GM19025 (cell line): ENCODE measurements around the gene TIMM21.

Experiments used
- ATAC-seq: cut with Tn5 transposase; IDR thresholded peaks from one replicate; pipeline ENCODE4 v1.9.1; 2021; ENCODE audit warnings: mild to moderate bottlenecking, low read depth, moderate library complexity; ENCODE audit not compliant: unreplicated experiment

Gene TIMM21

GRCh38 chr18:74185860-74186259, 37.5 kb downstream of the TIMM21 start:
- no peak for ATAC-seq

- ATAC-seq, result no peak
Measured at GRCh38 chr18:74186661-74187060, 38.3 kb downstream of the TIMM21 start.

- no peak for ATAC-seq
Measured at GRCh38 chr18:74190086-74190485, 41.8 kb downstream of the TIMM21 start.

DNA sequence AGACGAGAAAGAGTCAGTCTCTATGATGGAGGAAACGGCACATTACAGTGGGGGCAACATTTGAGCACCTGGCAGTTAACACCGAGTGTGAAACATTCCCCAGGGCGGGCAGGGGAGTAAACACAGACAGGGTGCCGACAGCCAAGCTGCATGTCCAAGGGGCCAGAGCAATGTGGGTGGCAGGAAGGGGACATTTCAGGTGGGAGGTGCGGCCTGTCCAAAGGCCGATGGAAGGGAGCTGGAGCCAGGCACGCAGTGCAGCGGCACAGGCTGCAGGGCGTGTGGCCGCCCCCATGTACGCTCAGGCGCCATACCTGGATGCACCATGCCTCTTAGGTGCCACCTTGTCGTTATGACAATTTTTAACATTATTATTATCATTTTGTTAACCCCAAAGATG, 43.3 kb downstream of the TIMM21 start:
- ATAC-seq, result no peak

- ATAC-seq, result no peak
Measured at GRCh38 chr18:74194691-74195090, 46.4 kb downstream of the TIMM21 start.

DNA sequence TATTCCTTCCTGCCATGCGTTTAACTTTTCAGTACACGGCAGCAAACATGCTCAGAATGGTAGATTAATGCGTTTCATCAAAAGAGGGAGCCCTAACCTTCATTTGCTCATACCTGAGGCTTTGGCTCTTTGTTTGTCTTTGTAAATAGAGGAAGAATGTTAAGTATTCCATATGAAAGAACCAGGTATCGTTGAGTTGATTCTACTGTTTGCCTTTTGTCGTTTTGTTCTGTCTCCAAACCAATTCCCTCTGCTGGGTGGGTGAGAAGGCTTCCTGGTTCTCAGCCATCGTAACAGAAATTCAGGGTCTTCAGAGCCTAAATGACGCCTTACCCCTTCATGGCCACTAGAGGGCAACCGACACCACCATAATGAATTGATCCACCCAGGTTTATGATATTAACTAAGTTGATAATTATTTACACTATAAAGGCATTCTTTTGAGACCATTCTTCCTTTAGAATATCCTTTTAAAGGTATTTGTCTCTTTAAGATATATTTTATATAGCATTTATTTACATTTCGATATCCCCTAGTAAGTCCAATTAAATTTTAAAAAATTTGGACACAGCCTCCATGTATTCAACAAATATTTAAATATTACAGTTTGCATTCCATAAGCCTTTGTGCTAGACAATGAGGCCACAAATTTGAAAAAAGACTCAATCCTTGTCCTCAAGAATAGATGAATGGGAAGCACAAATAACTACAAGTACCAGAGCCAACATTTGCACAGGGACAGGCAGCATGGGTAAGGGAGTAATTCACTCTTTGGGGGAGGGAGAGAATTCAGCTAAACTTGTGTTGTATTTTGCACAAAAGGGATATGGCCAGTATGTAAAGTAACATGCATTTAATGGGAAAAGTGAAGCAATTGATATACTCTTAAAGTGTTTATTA, 48.1 kb downstream of the TIMM21 start:
- ATAC-seq, result peak; percentile 63

DNA sequence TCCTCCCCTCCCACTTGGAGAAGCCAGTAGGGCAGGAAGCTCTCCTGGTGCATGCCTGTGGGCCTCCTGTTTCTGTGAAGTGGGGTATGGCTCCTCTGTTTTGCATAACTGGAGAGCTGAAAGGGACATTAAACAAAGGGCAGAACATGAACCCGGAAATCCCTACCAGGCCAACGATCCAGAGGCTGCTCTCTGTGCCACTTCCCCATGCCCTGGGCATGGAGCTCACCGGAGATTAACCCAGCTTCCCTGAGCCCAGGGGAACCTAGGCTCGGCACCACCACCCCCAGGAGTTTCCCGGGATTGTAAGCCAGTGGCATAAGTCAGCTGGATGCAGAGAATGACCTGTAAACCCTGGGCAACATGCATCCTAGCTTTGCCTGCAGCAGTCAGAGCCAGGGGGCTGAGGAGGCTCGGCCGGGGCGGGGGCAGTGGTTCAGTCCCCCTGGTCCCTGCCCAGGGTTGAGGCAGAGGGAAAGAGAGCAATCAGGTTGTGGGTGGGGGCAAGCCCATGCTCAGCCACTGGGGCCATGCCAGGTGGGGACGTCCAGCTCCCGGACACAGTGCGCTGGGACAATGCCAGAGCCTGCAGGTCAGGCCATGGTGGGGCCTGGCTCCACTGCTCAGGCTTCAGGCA, 49.5 kb downstream of the TIMM21 start:
- no peak for ATAC-seq

DNA sequence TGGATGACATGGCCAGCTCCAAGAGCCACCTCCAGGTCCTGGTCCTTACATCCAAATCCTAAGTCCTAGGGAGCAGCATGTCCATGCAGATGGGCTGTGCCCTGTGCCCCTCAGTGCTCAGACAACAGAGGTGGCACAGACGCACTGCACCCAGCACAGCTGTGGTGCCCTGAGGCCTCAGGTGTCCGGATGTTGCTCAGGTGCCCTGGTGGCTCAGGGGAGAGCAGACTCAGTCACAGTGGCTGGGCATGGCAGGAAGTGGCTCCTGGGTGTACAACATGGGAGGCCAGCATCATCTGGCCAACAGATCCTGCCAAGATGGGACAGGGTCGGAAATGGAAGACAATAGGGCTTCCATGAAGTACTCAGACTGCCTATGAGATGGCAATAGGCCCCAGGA, 50.1 kb downstream of the TIMM21 start:
- ATAC-seq, result no peak

- ATAC-seq, result no peak
Measured at GRCh38 chr18:74200780-74201179, 52.5 kb downstream of the TIMM21 start.

DNA sequence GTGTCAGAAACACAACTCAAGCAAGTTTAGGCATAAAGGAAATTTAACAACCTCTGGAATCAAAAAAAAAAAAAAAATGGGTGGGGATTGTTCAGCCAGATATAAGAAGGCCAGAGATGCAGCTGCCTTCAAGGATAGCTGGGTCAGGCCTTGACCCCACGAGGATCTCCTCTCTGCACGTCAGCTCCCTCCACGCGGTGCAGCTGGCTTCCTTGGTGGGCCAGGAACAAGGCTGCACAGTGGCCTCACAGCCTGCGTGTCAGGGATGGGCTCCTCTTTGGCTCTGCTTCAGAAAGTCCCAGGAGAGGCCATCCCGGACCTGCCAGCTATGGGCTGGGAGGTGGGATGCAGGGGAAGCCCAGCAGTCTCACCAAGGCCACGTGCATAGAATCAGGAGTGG, 55.5 kb downstream of the TIMM21 start:
- ATAC-seq, result no peak

- ATAC-seq, result no peak
Measured at GRCh38 chr18:74204526-74205152, 56.3 kb downstream of the TIMM21 start.
